NCI-H1048 (cell line): ENCODE data around the gene STRBP.

Experiments used
- DNase-seq: peaks from one replicate; lab custom pipeline; 2025; lab: John Stamatoyannopoulos, UW

The STRBP gene

DNA sequence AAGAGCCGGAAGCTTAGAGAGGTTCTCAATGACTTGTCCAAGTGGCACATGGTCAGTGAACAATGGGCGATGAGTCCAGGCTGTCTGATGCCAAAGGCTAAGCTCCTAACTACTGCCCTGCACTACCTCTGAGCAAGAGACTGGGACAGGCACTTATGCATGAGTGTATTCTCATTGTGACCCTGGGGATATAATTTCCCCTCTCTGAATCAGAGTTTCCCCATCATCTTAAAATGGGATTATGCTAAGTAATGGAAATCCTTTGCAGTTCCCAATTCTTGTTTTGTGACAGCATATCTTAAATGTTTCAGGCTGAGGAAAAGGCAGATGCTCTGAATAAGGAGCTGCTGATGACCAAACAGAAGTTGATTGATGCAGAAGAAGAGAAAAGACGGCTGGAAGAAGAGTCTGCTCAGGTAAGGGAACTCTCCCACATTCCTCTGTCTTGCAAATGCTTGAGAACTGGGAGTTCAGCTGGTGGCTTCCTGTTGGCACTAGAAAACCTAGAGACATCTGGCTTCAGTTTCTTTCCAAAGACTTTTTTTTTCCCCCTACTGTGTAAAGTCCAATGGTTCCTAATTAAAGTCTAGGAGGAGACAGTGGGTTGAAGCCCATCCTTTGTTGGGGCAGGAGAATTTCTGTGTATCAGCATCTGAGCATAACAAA lies 170.8 kb downstream of the STRBP start:
- DNase-seq, result no peak

DNA sequence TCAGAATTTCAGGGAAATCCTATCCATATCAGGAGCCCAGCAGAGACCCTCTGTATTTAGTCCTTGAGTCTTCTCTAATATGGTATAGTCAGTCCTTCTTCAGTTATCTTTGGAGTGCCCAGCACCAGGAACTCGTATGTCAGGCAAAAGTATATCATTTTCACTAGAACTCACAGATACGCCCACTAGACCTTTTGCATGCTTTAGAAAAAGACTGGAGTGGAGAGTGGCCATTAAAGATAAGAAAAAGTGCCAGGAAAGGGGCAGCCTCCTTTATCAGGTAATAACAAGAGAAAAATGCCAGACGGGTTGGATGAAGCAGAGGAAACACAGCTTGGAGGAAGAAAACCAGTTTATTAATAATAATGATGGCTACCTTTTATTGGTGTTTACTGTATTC lies 171.4 kb downstream of the STRBP start:
- no peak for DNase-seq

DNA sequence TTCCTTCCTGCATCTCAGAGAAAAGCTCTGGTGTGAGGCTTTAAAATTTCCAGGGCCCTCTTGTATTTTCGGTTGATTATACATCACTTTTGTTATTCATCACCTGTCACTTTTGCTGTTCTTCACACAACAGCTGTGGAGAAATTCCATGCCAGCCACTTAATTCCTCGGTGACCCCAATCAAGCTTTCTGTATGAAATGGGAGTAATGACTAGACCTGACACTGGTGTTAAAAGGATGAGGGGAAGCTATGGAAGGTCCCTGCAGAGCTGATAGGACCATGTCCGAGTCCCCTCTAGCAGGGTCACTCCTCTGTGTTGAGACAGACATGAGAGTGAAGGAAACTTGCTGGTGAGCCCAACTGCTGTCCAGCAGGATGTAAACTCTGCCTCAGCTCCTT lies 175.2 kb downstream of the STRBP start:
- no peak for DNase-seq

DNA sequence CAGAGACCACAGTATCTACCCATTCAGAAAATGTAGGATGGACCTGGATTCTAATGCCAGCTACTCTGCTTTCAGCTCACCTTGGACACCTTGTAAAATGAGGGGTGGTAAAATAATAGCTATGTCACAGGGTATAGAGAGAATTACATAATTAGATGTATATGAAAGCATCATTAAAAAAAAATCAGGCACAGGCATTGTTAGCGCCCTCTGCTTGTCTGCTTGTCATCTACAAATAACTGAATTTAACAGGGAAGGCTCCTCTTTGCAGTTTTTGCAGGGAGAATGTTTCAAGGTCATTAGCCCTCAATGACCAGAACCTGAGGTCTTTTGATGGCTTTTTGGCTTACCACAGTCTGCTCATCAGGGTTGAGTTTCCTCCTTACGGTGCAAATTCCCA lies 176.9 kb downstream of the STRBP start:
- DNase-seq, result no peak

DNA sequence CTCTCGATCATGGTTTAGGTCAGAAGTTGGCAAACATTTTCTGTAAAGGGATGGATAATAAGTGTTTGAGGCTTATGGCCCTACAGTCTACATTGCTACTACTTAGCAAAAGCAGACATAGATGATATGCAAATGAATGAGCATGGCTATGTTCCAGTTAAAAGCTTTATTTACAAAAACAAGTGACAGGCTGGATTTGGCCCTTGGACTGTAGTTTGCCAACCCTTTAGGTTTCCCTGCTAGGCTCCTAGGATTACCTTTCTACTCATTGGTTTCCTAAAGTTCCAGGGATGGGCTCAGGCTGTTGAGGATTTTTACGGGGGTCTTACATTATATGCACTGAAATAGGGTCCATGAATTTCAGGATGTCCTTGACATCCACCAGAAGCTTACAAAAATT lies 177.4 kb downstream of the STRBP start:
- DNase-seq, result no peak

DNA sequence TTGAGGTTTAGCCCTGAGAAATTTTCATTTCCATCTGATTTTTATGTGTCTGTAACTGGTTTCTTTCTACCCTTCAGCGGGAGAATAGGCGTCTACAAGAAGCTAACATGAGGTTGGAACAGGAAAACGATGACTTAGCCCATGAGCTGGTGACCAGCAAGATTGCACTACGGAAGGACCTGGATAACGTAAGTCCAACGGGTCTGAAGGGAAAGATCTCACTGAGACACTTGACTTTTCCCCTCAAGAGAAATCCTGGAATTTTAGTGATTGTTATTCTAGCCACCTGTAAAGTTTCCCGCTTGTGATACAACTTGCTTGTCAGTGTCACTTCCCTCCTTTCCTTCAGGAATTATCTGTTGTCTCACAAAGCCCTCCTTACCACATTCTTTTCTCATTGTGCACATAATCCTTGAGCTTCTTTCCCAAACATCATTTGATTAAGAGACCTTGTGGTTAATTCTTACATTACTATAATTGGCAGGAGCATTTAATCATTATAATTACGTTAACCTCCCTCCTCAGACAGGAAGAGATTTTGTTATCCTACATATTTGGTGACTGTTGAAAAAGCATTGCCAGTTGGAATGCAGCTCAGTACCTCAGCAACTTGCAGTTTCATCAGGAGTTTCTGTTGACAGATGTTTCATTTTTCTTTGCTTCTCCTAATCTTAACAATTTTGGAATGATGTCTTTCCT lies 178.0 kb downstream of the STRBP start:
- DNase-seq, result no peak

DNA sequence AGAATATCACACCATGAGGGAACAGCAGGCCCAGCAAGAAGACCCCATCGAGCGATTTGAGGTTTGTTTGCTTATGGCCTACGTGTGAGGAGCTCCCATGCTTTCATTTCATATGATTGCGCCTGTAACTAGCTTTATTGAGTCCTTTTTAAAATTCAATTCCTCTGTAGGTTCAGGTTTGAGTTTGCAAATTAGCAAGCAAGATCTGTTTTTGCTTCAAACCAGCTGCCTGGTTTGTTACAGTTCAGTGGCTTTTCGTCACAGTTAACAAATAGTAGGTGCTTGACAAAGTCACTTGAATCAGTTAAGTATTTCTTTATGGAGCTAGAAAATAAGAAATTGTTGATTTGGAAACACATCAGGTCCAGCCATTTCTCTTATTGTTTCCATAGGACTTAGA lies 178.6 kb downstream of the STRBP start:
- no peak for DNase-seq

DNA sequence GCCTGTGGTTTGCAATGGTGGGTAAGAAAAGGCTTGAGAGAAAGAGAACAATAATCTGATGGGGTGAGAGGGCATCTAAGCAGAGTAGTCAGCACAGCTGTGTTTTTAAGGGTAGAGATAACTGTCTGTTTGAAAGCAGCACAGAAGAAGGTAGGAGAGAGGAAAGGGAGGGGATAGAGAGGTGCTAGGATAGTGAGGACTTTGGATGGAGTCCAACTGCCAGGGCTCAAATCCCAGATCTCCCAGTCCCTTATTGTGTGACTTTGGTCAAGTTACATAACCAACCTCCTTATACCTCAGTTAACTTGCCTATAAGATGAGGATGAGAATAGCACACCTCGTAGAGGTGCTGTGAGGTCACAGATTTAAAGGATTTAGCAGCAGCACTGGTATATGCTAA lies 179.3 kb downstream of the STRBP start:
- DNase-seq, result no peak

DNA sequence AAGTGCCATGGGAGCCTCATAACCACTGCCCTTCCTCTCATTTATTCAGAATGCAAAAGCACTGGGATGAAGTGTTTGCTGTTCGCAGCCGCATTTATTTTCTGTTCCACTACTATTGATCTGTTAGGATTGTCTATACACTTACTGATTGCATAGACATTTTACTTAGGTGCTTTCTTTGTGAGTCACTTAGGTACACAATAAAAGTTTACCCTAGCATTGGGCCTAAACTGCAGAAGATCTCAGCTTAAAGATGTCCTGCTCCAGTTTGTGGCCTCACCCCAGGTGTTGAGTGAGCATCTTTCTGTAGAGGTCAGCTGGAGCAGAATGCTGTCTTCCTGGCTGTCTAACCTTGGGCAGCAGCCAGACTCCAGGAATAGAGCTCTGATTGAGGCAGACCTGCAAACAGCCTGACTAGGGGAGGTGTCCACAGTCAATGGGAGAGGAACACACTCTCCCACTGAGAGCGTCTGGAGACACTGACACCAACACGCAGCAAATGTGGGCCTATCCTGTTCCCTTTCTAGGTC lies 181.0 kb downstream of the STRBP start:
- DNase-seq, result no peak

DNA sequence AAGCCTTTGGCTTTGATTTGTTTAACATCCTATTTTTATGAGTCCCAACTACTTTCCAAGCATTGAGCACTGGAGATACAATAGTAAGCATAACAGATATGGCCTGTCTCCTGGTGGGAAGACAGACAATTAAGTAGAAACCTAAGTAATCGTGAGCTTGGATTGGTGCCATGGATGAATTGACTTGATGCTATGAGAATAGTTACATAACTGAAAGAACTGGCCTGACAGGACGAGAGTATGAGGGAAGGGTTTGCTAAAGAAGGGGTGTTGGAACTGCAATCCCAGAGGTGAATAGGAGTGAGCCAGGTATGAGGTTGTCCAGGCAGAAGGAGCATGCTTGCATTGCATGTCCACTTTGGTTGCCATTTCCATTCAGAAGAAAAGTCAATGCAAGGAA lies 182.5 kb downstream of the STRBP start:
- DNase-seq, result no peak

DNA sequence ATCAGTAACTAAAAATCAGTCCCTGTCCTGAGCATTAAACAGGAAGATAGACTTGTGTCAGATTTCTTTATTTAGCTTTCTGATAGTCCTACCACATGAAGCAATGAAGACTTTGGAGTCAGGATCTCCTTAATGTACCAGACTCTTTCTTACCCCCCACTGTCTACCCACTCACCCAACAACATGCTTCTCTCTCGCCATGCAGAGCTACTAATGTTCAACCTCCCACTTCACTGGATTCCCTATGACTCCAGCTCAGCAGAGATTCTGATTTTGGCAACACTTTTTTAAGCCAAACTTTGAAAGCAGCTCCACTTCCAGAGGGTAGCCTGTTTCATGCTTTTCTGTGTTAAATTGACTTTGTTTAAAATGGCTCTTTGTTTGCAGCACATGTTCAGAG lies 184.1 kb downstream of the STRBP start:
- no peak for DNase-seq

DNA sequence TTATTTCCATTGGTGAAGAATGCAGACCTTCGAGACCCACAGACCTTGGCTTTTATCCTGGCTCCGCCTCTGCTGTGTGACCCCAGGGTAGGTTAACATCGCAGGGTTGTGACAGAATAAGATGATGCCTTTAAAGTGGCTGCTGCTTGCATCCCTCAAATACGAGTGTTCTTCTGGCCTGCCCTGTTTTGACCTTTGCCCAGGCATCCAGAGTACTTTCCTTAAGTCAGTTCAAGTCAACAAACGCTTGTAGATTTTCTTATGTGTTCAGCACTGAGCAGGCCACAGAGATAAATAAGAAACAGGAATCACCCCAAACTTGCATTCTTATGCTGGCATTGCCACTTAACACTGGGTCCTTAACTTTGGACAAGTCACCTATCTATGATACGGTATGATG lies 184.7 kb downstream of the STRBP start:
- no peak for DNase-seq

DNA sequence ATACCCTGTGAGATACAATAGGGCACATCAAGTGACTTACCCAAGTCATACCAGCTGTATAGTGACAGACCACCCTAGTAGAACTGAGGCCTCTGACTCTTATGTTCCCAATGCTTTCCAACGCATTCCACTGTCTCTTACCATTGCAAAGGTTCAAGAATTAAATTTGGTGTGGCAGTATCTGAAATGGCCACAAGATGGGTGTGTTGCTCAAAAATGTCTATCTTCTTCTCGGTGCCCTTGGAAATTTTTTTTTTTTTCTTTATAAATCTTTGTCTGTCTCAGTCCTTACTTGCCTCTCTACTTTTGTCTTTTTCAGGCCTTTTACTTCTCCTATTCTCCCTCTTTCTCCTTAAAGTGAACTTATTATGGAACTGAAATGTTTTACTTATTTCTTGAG lies 186.6 kb downstream of the STRBP start:
- DNase-seq, result no peak

DNA sequence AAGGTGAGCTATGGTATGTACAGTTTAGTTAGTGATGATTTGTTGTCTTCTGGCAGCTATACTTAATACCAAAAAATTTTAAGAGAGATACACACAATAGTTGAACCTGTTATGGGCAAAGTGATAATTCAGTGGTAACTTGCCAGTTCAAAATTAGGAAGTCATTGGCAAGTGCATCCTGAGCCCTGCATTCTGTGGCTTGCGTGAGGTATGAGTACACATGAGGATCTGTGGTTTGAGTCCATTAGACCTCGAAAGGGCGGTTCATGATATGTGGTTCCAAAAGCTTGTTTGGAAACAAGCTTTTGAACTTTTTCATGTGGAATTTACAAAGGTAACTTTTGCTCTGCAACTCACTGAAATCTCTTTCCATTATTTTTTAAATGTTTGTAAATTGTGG lies 187.9 kb downstream of the STRBP start:
- DNase-seq, result no peak

DNA sequence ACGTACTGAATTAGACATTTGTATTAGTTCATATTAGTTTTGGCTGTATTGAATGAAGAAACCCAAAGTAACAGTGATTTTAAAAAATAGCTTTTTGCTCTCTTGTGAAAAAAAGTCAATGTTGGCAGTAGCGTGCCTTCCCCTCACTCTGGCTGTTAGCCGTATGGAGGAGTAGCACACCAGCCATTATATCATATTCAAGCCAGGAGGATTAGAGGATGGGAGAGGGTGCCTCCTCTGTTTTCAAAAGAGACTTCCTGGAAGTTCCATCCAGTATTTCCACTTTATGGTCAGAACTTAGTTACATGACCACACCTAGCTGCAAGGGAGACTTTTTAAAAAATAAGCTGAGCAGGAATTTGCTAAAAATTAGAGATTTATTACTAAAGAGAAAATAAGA lies 193.8 kb downstream of the STRBP start:
- no peak for DNase-seq

DNA sequence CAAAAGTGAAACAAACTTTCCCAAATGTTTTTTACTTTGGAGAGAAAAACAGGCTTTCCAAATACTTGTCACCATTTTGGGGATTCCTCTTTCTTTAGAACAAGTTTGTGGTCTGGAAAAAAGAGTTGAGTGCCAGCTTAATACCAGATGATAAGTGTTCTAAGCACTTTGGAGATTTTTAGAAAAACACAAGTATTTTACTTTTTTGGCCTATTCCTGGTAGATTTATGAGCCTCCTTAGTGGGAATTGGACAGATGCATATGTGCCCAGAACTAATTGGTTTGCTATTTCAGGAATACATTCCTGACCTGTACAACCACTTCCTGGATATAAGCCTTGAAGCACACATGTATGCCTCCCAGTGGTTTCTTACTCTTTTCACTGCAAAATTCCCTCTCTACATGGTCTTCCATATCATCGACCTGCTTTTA lies 194.4 kb downstream of the STRBP start:
- no peak for DNase-seq

DNA sequence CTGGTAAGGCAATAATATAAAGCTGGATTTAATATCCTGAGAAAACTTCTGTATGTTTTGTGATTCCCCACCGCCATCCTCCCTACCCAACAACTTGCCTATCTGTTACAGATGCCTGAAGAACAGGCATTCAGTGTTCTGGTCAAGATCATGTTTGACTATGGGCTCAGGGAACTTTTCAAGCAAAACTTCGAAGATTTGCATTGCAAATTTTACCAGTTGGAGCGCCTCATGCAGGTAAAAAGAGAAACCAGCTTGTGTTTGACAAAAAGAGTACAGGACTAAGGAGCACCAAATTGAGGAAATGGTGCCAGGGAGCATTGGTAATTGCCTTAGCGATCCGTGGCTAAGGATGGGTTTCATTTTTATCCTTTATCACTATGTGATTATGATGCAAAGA lies 194.9 kb downstream of the STRBP start:
- DNase-seq, result no peak

DNA sequence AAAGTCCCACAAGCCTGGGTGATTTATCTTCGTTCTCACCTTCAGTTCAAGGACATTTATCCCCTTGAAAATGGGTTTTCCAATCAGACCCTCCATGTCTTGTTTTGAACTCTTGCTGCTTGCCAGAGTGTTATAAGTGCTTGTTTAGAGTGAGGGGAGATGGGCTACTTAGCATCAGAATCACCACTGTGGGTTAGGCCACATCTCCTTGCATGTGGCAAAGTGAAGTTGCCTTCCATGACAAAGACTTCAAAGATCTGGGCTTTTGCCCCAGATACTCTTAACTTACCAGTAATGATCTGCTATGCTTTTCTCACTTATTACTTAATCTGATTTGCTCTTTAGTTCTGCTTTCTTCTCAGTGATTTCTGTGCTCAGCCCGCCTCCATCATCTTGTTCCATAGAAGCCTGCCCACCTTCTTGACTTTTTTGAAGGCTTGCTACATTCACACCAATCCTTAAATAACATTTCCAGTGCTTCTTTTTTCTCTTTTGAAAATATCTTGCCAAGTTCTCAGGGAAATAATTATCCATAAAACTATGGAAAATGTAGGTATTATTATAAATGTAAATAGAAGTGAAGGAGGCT lies 195.9 kb downstream of the STRBP start:
- DNase-seq, result no peak
